ENCODE data around the gene ARHGAP35. TPM values are rescaled to one million over a fixed set of nuclear protein-coding genes. Genes with fewer than 3 reads are reported as not detected.
A peak's percentile ranks its signal among the peaks of the same experiment; 100 is the strongest.

Gene ARHGAP35
- total and polyA plus RNA-seq, 2 donors (not counting 3 experiments of a cell fraction or from before 2014, with no cell fraction given) = 25.7 to 51.3 TPM

- POLR2A ChIA-PET = interaction anchor here (0.6 to 1.2 kb wide), 4 partner anchors 18 to 1761 kb away, joined by 4 to 8 read pairs (median 4); no protein-coding TSS in a partner anchor
- FAIRE-seq = peak; percentile 96
Measured at GRCh38 chr19:46856062-46857022, 4.5 kb upstream of the ARHGAP35 start.

More at GRCh38 chr19:46856062-46857022, 4.5 kb upstream of the ARHGAP35 start:
- H4K20me1 ChIP-seq (replicated peaks; ENCODE audit: control insufficient read depth, extremely low read depth, insufficient read depth, low read length) = no peaks in the 10 kb centered on the region
- intact Hi-C loops (cut with micrococcal nuclease) = loop anchor here (1.0 to 5.0 kb wide), 4 partner anchors 68 to 386 kb away; no protein-coding TSS in a partner anchor
- H3K9me1 ChIP-seq (replicated peaks; ENCODE audit: control insufficient read depth, extremely low read depth, insufficient read depth, low read length) = no peaks in the 10 kb centered on the region
- H3K36me3 ChIP-seq (ENCODE audit: control insufficient read depth in 2 of 2, extremely low read depth in 1 of 2, insufficient read depth in 2 of 2, low read length in 2 of 2) = no peaks in the 10 kb centered on the region
- peak overlapping the region; percentile 95 for H3K4me2 ChIP-seq (ENCODE audit: insufficient read depth, low read length)
- no TSS peak for BruUV-seq (replicated peaks)
- CTCF ChIA-PET = interaction anchor here (0.6 to 5.0 kb wide), 27 partner anchors 10 to 257 kb away, joined by 3 to 126 read pairs (median 5); partner anchors contain the start of genes TMEM160 and ZC3H4
- peak overlapping the region; percentile 39 for H3K9ac ChIP-seq (replicated peaks; ENCODE audit: extremely low read depth, insufficient read depth, low read length)
- H3K27ac ChIP-seq (ENCODE audit: insufficient read depth, low read depth, low read length) = peak overlapping the region; percentile 61
- no peaks in the 10 kb centered on the region for H3K27me3 ChIP-seq (ENCODE audit: control insufficient read depth in 2 of 2, insufficient read depth in 2 of 2, low read length in 2 of 2)
- no peaks in the 10 kb centered on the region for H3K9me3 ChIP-seq (replicated peaks; ENCODE audit: control insufficient read depth, insufficient read depth, low read length)
- H2AFZ ChIP-seq (ENCODE audit: low read depth, low read length) = peak overlapping the region; percentile 95
- dilution Hi-C loops (cut with MboI; ENCODE audit: extremely low pct_ligation_motif_present, low sequenced_read_pairs) = no loop called here
- peak; percentile 92 for DNase-seq (ENCODE audit: low read depth, low spot score)
- H3K79me2 ChIP-seq (ENCODE audit: control insufficient read depth, insufficient read depth, low read length) = peaks cover under 1% of the 10 kb centered on the region
- H3K4me3 ChIP-seq (replicated peaks in 1 of 3; ENCODE audit: insufficient read depth in 1 of 3, low read depth in 1 of 3, low read length in 3 of 3) = peak overlapping the region; percentile 19 to 55 (median 43)
- peaks cover 12% of the 10 kb centered on the region for H3K4me1 ChIP-seq (ENCODE audit: control insufficient read depth, extremely low read depth, insufficient read depth, low read length)
- TF ChIP-seq CTCF (IDR thresholded peaks at IDR 0.05; ENCODE audit: extremely low read depth in 1 of 2, insufficient read depth in 1 of 2, low read depth in 1 of 2, low read length in 2 of 2) = peak; percentile 81 to 84
- no peak for TF ChIP-seq MAX (IDR thresholded peaks at IDR 0.05; ENCODE audit: insufficient read depth, insufficient read length)
- peak; percentile 61 for TF ChIP-seq POLR2AphosphoS5 (IDR thresholded peaks at IDR 0.05; ENCODE audit: insufficient read depth, low read depth, low read length)
